ENCODE data around the gene ARPC1B. TPM values are rescaled to one million over a fixed set of nuclear protein-coding genes. Genes with fewer than 3 reads are reported as not detected.

ARPC1B gene
- total and polyA plus RNA-seq, 2 donors (not counting 1 experiment from before 2014, with no cell fraction given), result 245 to 394 TPM

GRCh38 chr7:99359465-99360154, 14.9 kb upstream of the ARPC1B start:
- no peak overlapping the region for H3K4me2 ChIP-seq (ENCODE audit: extremely low read depth, insufficient read depth, low read length)
- no peaks in the 10 kb centered on the region for H3K27me3 ChIP-seq (ENCODE audit: control insufficient read depth, insufficient read depth, low read length)
- no peaks in the 10 kb centered on the region for H3K9me3 ChIP-seq (ENCODE audit: control insufficient read depth, insufficient read depth, low read depth, low read length)
- no peaks in the 10 kb centered on the region for H3K4me1 ChIP-seq (ENCODE audit: control insufficient read depth, extremely low read depth, insufficient read depth, low read length)
- H3K79me2 ChIP-seq (ENCODE audit: control insufficient read depth, insufficient read depth, low read length), result no peaks in the 10 kb centered on the region
- H3K36me3 ChIP-seq (ENCODE audit: control insufficient read depth, insufficient read depth, low read length), result peaks cover 7% of the 10 kb centered on the region
- H4K20me1 ChIP-seq (ENCODE audit: control insufficient read depth, extremely low read depth, insufficient read depth, low read length), result no peaks in the 10 kb centered on the region
- no peak for DNase-seq (ENCODE audit: low read depth in 2 of 2)
- H3K4me3 ChIP-seq (replicated peaks in 1 of 4; ENCODE audit: control extremely low read depth in 1 of 4, insufficient read depth in 1 of 4, low read depth in 3 of 4, low read length in 4 of 4), result no peak overlapping the region
- no peak overlapping the region for H3K9ac ChIP-seq (ENCODE audit: insufficient read depth, low read length)
- H2AFZ ChIP-seq (ENCODE audit: low read length), result no peak overlapping the region
- TF ChIP-seq CTCF (conservative IDR thresholded peaks at IDR 0.05 in 1 of 2, IDR thresholded peaks at IDR 0.05 in 1 of 2; ENCODE audit: low read depth in 1 of 2, low read length in 2 of 2) (no peak), EZH2 (IDR thresholded peaks at IDR 0.05; ENCODE audit: low read length, missing control alignments) (no peak)
- H3K27ac ChIP-seq (ENCODE audit: insufficient read depth, low read length), result no peak overlapping the region

GRCh38 chr7:99362801-99363200, 11.7 kb upstream of the ARPC1B start:
- peak overlapping the region; percentile 15 for H3K4me2 ChIP-seq (ENCODE audit: extremely low read depth, insufficient read depth, low read length)
- peaks cover 20% of the 10 kb centered on the region for H3K36me3 ChIP-seq (ENCODE audit: control insufficient read depth, insufficient read depth, low read length)
- H3K4me1 ChIP-seq (ENCODE audit: control insufficient read depth, extremely low read depth, insufficient read depth, low read length), result no peaks in the 10 kb centered on the region
- no peaks in the 10 kb centered on the region for H4K20me1 ChIP-seq (ENCODE audit: control insufficient read depth, extremely low read depth, insufficient read depth, low read length)
- TF ChIP-seq EZH2 (IDR thresholded peaks at IDR 0.05; ENCODE audit: low read length, missing control alignments) (no peak), CTCF (conservative IDR thresholded peaks at IDR 0.05 in 1 of 2, IDR thresholded peaks at IDR 0.05 in 1 of 2; ENCODE audit: low read depth in 1 of 2, low read length in 2 of 2) (no peak)
- H3K9me3 ChIP-seq (ENCODE audit: control insufficient read depth, insufficient read depth, low read depth, low read length), result no peaks in the 10 kb centered on the region
- no peak overlapping the region for H3K4me3 ChIP-seq (replicated peaks in 1 of 4; ENCODE audit: control extremely low read depth in 1 of 4, insufficient read depth in 1 of 4, low read depth in 3 of 4, low read length in 4 of 4)
- H3K27me3 ChIP-seq (ENCODE audit: control insufficient read depth, insufficient read depth, low read length), result no peaks in the 10 kb centered on the region
- no peaks in the 10 kb centered on the region for H3K79me2 ChIP-seq (ENCODE audit: control insufficient read depth, insufficient read depth, low read length)
- H2AFZ ChIP-seq (ENCODE audit: low read length), result no peak overlapping the region
- H3K27ac ChIP-seq (ENCODE audit: insufficient read depth, low read length), result peak overlapping the region; percentile 54
- peak; percentile 66 to 93 for DNase-seq (ENCODE audit: low read depth in 2 of 2)
- H3K9ac ChIP-seq (ENCODE audit: insufficient read depth, low read length), result no peak overlapping the region

- Histone ChIP-seq H3K4me3 (replicated peaks in 1 of 4; ENCODE audit: control extremely low read depth in 1 of 4, insufficient read depth in 1 of 4, low read depth in 3 of 4, low read length in 4 of 4) (no peak overlapping the region), H3K27ac (ENCODE audit: insufficient read depth, low read length) (peak overlapping the region; percentile 54), H3K36me3 (ENCODE audit: control insufficient read depth, insufficient read depth, low read length) (peaks cover 18% of the 10 kb centered on the region), H3K4me2 (ENCODE audit: extremely low read depth, insufficient read depth, low read length) (peak overlapping the region; percentile 15), H4K20me1 (ENCODE audit: control insufficient read depth, extremely low read depth, insufficient read depth, low read length) (no peaks in the 10 kb centered on the region), H3K79me2 (ENCODE audit: control insufficient read depth, insufficient read depth, low read length) (no peaks in the 10 kb centered on the region), H3K9me3 (ENCODE audit: control insufficient read depth, insufficient read depth, low read depth, low read length) (no peaks in the 10 kb centered on the region), H2AFZ (ENCODE audit: low read length) (no peak overlapping the region), H3K27me3 (ENCODE audit: control insufficient read depth, insufficient read depth, low read length) (no peaks in the 10 kb centered on the region), H3K9ac (ENCODE audit: insufficient read depth, low read length) (no peak overlapping the region), H3K4me1 (ENCODE audit: control insufficient read depth, extremely low read depth, insufficient read depth, low read length) (no peaks in the 10 kb centered on the region)
- DNase-seq (ENCODE audit: low read depth in 2 of 2), result peak in 1 of 2 donors; percentile 57
- TF ChIP-seq EZH2 (IDR thresholded peaks at IDR 0.05; ENCODE audit: low read length, missing control alignments) (no peak), CTCF (conservative IDR thresholded peaks at IDR 0.05 in 1 of 2, IDR thresholded peaks at IDR 0.05 in 1 of 2; ENCODE audit: low read depth in 1 of 2, low read length in 2 of 2) (no peak)
Observed at GRCh38 chr7:99363286-99363685, 11.2 kb upstream of the ARPC1B start.

All from fibroblast of lung (primary cell).